Pancreas (tissue), 10 donors: ENCODE measurements around the gene RIBC2. TPM values are rescaled to one million over a fixed set of nuclear protein-coding genes. Genes with fewer than 3 reads are reported as not detected.

Source experiments
- ATAC-seq, 4 donors: fragments of 200-7000 bp; cut with Tn5 transposase; one replicate each; pipeline versions ENCODE4 v1.8.0 to v1.9.1; 2020; ENCODE audit warnings: mild to moderate bottlenecking in 4 of 4, moderate library complexity in 4 of 4
- DNase-seq, 6 donors: peaks; one replicate each; pipeline ENCODE4 v3.0.0-alpha.2; 2020
- FAIRE-seq: peaks from 2 replicates; lab custom pipeline; 2012; peaks lifted over from hg19 to GRCh38; lab: Jason Lieb, UNC
- H3K27ac ChIP-seq, 4 donors: fragments of 200-600 bp; sonication (generic); 1 replicate in 3 of 4; 2 replicates in 1 of 4; pipeline versions ENCODE4 v1.5.0 to v1.8.0; 2020
- H3K27me3 ChIP-seq, 4 donors: fragments of 200-600 bp; one replicate each; pipeline ENCODE4 v1.8.0; 2021
- H3K36me3 ChIP-seq, 3 donors: fragments of 200-600 bp; sonication (generic) in 1 of 3; one replicate each; pipeline versions ENCODE4 v1.5.0 to v1.8.0; 2020 to 2021
- H3K4me1 ChIP-seq, 3 donors: fragments of 200-600 bp; one replicate each; pipeline ENCODE4 v1.8.0; 2021
- H3K4me3 ChIP-seq, 4 donors: fragments of 200-600 bp; sonication (generic) in 2 of 4; one replicate each; pipeline versions ENCODE4 v1.5.0 to v1.8.0; 2020 to 2021
- H3K9me3 ChIP-seq, 4 donors: fragments of 200-600 bp; one replicate each; pipeline ENCODE4 v1.8.0; 2021
- WGBS, 2 donors: extraction: QIAGEN DNeasy Blood & Tissue Kit; methylation state at CpG; one replicate each; pipeline ENCODE4 v1.1.7; 2013; 5-methylcytosine and 5-hydroxymethylcytosine counted together
- intact Hi-C, 3 donors: fragments of 100-400 bp; cut with DNase I; formaldehyde crosslinking; loops; one replicate each; pipeline versions ENCODE4 v1.11.1 to v1.14.2; 2022
- polyA plus RNA-seq, 2 donors: library from polyadenylated mRNA; stranded (reverse); fragments of 200-250 nt; gene quantifications; one replicate each; pipeline ENCODE4 v1.2.3, GENCODE V29; 2013
- total RNA-seq, 6 donors: library from RNA; stranded (reverse); fragmentation: NEBNext Ultra II Directional in 4 of 6; extraction: Animal tissue kit (Norgen Biotek cat#: 25700) in 4 of 6; gene quantifications; one replicate each; pipeline versions ENCODE4 v1.2.1 to v1.2.4, GENCODE V29; 2021 to 2023
- TF ChIP-seq, protein P1 (sequence below), 4 donors: fragments of 200-600 bp; sonication (generic) in 3 of 4; IDR thresholded peaks; one replicate each; pipeline versions ENCODE4 v1.5.0 to v1.8.0; 2021; ENCODE audit warnings: antibody characterized with exemption in 4 of 4
- donor health status: healthy with polysubstance abuse.
- donor health status: DM: no; HTN: no; CAD: no; lungs with moderate emphysema.
- donor health status: DM: no; HTN: no; CAD: no.
- donor health status: control.
- donor health status: control.
- donor health status: Bipolar disorder and iron deficiency.
- donor health status: DM: yes; HTN: yes; CAD: no.
- donor health status: DM: no; HTN: no; CAD: no.
- donor health status: DM: no; HTN: no; CAD: no.
- donor health status: DM: yes; HTN: yes; CAD: no.

Gene RIBC2
- total and polyA plus RNA-seq, 8 donors = 0.12 to 1.7 (median 0.34) TPM; not detected in 2

DNA sequence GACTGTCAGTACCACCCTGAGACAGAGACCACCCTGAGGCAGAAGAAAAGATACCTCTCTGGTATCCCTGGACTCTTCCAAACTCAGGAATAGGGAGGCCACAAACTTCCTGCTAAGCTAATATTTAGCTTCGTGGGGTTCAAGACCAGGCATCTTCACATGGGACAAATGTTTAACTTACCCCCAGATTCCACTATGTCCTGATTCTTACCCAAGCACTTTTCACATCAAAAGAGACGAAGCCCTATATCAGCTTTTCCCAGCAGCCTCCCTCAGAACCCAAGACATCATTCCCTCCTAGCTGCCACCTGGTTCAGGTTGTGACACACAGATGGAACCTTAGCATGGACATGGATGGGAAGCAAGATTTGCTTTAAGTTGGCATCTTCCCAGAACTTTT lies 32.1 kb upstream of the RIBC2 start:
- Histone ChIP-seq H3K36me3 (no peaks in the 10 kb centered on the region), H3K9me3 (no peaks in the 10 kb centered on the region), H3K4me1 (no peaks in the 10 kb centered on the region), H3K4me3 (no peak overlapping the region), H3K27me3 (no peaks in the 10 kb centered on the region), H3K27ac (no peak overlapping the region)
- DNase-seq = no peak
- WGBS, 2 donors = 78 to 84% methylated on average over 2 of the region's 2 CpGs
- TF ChIP-seq, protein P1, sequence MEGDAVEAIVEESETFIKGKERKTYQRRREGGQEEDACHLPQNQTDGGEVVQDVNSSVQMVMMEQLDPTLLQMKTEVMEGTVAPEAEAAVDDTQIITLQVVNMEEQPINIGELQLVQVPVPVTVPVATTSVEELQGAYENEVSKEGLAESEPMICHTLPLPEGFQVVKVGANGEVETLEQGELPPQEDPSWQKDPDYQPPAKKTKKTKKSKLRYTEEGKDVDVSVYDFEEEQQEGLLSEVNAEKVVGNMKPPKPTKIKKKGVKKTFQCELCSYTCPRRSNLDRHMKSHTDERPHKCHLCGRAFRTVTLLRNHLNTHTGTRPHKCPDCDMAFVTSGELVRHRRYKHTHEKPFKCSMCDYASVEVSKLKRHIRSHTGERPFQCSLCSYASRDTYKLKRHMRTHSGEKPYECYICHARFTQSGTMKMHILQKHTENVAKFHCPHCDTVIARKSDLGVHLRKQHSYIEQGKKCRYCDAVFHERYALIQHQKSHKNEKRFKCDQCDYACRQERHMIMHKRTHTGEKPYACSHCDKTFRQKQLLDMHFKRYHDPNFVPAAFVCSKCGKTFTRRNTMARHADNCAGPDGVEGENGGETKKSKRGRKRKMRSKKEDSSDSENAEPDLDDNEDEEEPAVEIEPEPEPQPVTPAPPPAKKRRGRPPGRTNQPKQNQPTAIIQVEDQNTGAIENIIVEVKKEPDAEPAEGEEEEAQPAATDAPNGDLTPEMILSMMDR (IDR thresholded peaks at IDR 0.05) = no peak
- no peak for FAIRE-seq
- ATAC-seq = no peak
- intact Hi-C loops = no loop called here

DNA sequence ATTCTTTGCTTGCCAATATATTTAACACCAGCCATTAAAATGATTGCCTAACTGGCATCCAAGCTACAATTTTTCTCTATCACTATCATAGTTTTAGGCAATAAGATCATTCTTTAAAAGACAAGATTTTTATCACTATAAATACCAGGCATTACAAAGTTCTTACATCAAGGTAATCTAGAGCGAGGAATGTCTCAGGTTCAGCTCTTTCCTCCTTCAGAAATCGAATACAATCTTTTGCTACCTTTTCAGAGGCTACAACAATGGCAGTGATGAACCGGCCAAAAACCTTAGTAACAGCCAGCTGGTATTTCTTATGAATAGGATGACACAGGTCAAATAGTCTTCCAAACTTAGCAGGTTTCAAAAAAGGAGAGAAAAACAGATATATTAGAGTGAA lies 23.9 kb upstream of the RIBC2 start:
- TF ChIP-seq, protein P1 (IDR thresholded peaks at IDR 0.05) = no peak
- Histone ChIP-seq H3K36me3 (no peaks in the 10 kb centered on the region), H3K27ac (no peak overlapping the region), H3K27me3 (no peaks in the 10 kb centered on the region), H3K4me3 (no peak overlapping the region), H3K9me3 (no peaks in the 10 kb centered on the region), H3K4me1 (no peaks in the 10 kb centered on the region)
- ATAC-seq (no peak), DNase-seq (no peak), FAIRE-seq (no peak)
- intact Hi-C loops = no loop called here
- WGBS, 2 donors = 74 to 82% methylated on average over 3 of the region's 3 CpGs

DNA sequence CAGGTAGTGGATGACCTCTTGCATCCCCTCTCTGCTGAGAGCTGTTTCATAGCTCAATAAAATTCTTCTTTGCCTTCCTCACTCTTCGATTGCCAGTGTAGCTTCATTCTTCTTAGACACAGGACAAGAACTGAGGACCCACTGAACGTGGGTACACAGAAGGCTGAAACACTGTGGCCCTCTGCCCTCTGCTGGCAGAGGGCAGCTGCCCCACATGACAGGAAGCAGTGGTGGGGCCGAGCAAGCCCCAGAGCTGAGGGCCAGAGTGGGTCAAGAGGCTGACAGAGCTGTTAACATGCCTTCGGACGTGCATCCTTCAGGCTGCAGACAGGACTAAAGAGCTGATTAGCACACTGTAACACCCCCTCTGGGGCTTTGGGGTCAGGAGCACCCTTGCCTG lies 15.7 kb upstream of the RIBC2 start:
- TF ChIP-seq, protein P1 (IDR thresholded peaks at IDR 0.05) = no peak
- intact Hi-C loops = no loop called here
- FAIRE-seq (no peak), DNase-seq (no peak), ATAC-seq (no peak)
- Histone ChIP-seq H3K27me3 (no peaks in the 10 kb centered on the region), H3K9me3 (no peaks in the 10 kb centered on the region), H3K4me1 (no peaks in the 10 kb centered on the region), H3K4me3 (no peak overlapping the region), H3K36me3 (no peaks in the 10 kb centered on the region), H3K27ac (no peak overlapping the region)
- 77 to 83% methylated on average over 5 of the region's 5 CpGs for WGBS, 2 donors

DNA sequence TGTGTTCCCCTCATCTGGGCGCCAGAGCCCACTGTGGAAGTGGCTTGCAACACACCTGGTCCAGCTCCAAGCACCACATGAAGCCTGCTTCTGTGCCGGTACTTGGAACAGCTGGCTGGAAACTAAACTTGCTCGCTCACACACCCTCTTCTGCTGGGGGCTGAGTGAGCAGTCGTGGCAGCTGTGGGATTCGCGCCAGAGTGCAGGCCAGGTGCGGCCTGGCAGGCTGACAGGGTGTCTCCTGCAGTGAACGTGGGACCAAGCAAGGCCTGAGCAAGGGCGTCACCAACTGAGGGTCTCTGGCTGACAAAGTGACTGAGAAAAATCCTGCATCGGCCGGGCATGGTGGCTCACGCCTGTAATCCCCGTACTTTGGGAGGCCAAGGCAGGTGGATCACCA lies 15.3 kb upstream of the RIBC2 start:
- intact Hi-C loops = no loop called here
- H3K9me3 ChIP-seq = no peaks in the 10 kb centered on the region
- H3K27ac ChIP-seq = no peak overlapping the region
- DNase-seq (no peak), ATAC-seq (no peak), FAIRE-seq (no peak)
- no peaks in the 10 kb centered on the region for H3K4me1 ChIP-seq
- no peaks in the 10 kb centered on the region for H3K27me3 ChIP-seq
- no peaks in the 10 kb centered on the region for H3K36me3 ChIP-seq
- H3K4me3 ChIP-seq = no peak overlapping the region
- TF ChIP-seq, protein P1 (IDR thresholded peaks at IDR 0.05) = no peak
- WGBS, 2 donors = 65 to 69% methylated on average over 13 of the region's 13 CpGs

DNA sequence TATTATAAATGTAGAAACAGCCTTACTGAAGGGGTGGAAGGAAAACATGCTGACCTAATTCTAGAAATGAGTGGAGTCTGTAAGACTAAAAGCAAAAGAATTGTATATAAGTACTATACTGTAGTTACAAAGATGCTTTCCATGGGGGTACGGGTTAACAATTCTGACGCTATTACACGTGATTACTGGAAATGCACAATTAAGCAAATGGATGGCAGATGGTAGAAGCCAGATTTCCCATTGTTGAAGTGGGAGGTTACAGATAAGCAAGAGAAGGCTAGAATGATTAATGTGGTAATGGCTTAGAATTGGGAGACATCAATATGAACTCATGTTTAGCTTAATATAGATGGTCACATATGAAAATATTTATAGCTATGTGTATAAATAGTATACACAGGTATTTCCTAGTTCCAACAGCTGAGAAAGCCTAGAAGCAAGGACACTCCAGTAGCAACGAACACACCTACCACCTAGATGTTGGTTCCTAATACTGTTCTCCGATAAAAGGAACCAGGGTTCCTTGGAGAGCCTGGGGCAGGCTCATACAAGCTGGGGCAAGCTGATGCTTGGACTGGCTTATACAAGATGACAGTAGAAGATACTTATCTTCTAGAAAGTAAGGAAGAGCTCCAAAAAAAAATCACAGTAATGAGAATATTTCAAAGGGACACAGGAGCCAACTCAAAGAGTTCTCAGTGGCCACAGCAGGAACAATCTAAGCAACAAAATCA lies 13.6 kb upstream of the RIBC2 start:
- FAIRE-seq (no peak), ATAC-seq (no peak), DNase-seq (no peak)
- no peaks in the 10 kb centered on the region for H3K27me3 ChIP-seq
- H3K4me3 ChIP-seq = no peak overlapping the region
- WGBS, 2 donors = 85 to 86% methylated on average over 5 of the region's 5 CpGs
- H3K36me3 ChIP-seq = no peaks in the 10 kb centered on the region
- no peak overlapping the region for H3K27ac ChIP-seq
- intact Hi-C loops = no loop called here
- no peaks in the 10 kb centered on the region for H3K9me3 ChIP-seq
- TF ChIP-seq, protein P1 (IDR thresholded peaks at IDR 0.05) = no peak
- H3K4me1 ChIP-seq = no peaks in the 10 kb centered on the region
